ENCODE data around the gene RASAL1. TPM values are rescaled to one million over a fixed set of nuclear protein-coding genes. Genes with fewer than 3 reads are reported as not detected.

Gene RASAL1
- total RNA-seq, 1 experiment from 2014 or later = 8.1 TPM

GRCh38 chr12:113152835-113153814, 17.6 kb upstream of the RASAL1 start:
- peak overlapping the region; percentile 67 for H3K4me3 Mint-ChIP-seq
- peak; percentile 49 for ATAC-seq
- H3K27me3 Mint-ChIP-seq (ENCODE audit: low read depth) = peaks cover 58% of the 10 kb centered on the region
- DNase-seq (ENCODE audit: low spot score) = peak; percentile 72
- peaks cover 21% of the 10 kb centered on the region for H3K4me1 Mint-ChIP-seq
- no peaks in the 10 kb centered on the region for H3K9me3 Mint-ChIP-seq
- peaks cover 4% of the 10 kb centered on the region; the same call in 1 of the 2 replicates for H3K36me3 Mint-ChIP-seq
- POLR2A ChIA-PET = interaction anchor here (0.5 to 1.5 kb wide), 8 partner anchors 8 to 511 kb away, joined by 3 to 7 read pairs (median 3); no protein-coding TSS in a partner anchor
- CTCF ChIA-PET = interaction anchor here (0.6 to 7.3 kb wide), 32 partner anchors 8 to 272 kb away, joined by 3 to 181 read pairs (median 5); partner anchors contain the start of genes DDX54, RASAL1, RITA1 and SLC8B1
- H3K27ac Mint-ChIP-seq = no peak overlapping the region
- TF ChIP-seq ZNF219 (CRISPR knock-in tag; IDR thresholded peaks at IDR 0.05; ENCODE audit: borderline replicate concordance) (no peak), AFF4 (CRISPR knock-in tag; IDR thresholded peaks at IDR 0.05; ENCODE audit: borderline replicate concordance) (no peak), JUN (CRISPR knock-in tag; IDR thresholded peaks at IDR 0.05) (no peak), PRDM15 (CRISPR knock-in tag; IDR thresholded peaks at IDR 0.05) (peak; percentile 65; the same call in 1 of the 2 replicates), NR2C2 (CRISPR knock-in tag; IDR thresholded peaks at IDR 0.05) (no peak), OVOL2 (CRISPR knock-in tag; IDR thresholded peaks at IDR 0.05; ENCODE audit: borderline replicate concordance) (no peak), CREB1 (CRISPR knock-in tag; IDR thresholded peaks at IDR 0.05) (no peak), HMGXB4 (CRISPR knock-in tag; IDR thresholded peaks at IDR 0.05) (peak; percentile 79; the same call in 1 of the 2 replicates), ATF2 (CRISPR knock-in tag; IDR thresholded peaks at IDR 0.05; ENCODE audit: borderline replicate concordance, low read depth) (no peak), ZNF416 (CRISPR knock-in tag; IDR thresholded peaks at IDR 0.05) (0 out of 2 replicates have a peak, but pooled peaks have one; percentile 23), ZNF317 (CRISPR knock-in tag; IDR thresholded peaks at IDR 0.05; ENCODE audit: borderline replicate concordance, low read depth) (no peak), E2F5 (CRISPR knock-in tag; IDR thresholded peaks at IDR 0.05) (no peak), IRF2 (CRISPR knock-in tag; IDR thresholded peaks at IDR 0.05; ENCODE audit: borderline replicate concordance, low read depth) (no peak), TEAD1 (CRISPR knock-in tag; IDR thresholded peaks at IDR 0.05) (0 out of 2 replicates have a peak, but pooled peaks have one; percentile 25)
- TF ChIP-seq, protein P1, sequence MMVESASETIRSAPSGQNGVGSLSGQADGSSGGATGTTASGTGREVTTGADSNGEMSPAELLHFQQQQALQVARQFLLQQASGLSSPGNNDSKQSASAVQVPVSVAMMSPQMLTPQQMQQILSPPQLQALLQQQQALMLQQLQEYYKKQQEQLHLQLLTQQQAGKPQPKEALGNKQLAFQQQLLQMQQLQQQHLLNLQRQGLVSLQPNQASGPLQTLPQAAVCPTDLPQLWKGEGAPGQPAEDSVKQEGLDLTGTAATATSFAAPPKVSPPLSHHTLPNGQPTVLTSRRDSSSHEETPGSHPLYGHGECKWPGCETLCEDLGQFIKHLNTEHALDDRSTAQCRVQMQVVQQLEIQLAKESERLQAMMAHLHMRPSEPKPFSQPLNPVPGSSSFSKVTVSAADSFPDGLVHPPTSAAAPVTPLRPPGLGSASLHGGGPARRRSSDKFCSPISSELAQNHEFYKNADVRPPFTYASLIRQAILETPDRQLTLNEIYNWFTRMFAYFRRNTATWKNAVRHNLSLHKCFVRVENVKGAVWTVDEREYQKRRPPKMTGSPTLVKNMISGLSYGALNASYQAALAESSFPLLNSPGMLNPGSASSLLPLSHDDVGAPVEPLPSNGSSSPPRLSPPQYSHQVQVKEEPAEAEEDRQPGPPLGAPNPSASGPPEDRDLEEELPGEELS (CRISPR knock-in tag; IDR thresholded peaks at IDR 0.05) = no peak
- TF ChIP-seq, protein P2, sequence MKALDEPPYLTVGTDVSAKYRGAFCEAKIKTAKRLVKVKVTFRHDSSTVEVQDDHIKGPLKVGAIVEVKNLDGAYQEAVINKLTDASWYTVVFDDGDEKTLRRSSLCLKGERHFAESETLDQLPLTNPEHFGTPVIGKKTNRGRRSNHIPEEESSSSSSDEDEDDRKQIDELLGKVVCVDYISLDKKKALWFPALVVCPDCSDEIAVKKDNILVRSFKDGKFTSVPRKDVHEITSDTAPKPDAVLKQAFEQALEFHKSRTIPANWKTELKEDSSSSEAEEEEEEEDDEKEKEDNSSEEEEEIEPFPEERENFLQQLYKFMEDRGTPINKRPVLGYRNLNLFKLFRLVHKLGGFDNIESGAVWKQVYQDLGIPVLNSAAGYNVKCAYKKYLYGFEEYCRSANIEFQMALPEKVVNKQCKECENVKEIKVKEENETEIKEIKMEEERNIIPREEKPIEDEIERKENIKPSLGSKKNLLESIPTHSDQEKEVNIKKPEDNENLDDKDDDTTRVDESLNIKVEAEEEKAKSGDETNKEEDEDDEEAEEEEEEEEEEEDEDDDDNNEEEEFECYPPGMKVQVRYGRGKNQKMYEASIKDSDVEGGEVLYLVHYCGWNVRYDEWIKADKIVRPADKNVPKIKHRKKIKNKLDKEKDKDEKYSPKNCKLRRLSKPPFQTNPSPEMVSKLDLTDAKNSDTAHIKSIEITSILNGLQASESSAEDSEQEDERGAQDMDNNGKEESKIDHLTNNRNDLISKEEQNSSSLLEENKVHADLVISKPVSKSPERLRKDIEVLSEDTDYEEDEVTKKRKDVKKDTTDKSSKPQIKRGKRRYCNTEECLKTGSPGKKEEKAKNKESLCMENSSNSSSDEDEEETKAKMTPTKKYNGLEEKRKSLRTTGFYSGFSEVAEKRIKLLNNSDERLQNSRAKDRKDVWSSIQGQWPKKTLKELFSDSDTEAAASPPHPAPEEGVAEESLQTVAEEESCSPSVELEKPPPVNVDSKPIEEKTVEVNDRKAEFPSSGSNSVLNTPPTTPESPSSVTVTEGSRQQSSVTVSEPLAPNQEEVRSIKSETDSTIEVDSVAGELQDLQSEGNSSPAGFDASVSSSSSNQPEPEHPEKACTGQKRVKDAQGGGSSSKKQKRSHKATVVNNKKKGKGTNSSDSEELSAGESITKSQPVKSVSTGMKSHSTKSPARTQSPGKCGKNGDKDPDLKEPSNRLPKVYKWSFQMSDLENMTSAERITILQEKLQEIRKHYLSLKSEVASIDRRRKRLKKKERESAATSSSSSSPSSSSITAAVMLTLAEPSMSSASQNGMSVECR (CRISPR knock-in tag; IDR thresholded peaks at IDR 0.05; ENCODE audit: borderline replicate concordance) = peak; percentile 46; the same call in 1 of the 2 replicates
